Measurements from ENCODE around the gene CLTA.

DNA sequence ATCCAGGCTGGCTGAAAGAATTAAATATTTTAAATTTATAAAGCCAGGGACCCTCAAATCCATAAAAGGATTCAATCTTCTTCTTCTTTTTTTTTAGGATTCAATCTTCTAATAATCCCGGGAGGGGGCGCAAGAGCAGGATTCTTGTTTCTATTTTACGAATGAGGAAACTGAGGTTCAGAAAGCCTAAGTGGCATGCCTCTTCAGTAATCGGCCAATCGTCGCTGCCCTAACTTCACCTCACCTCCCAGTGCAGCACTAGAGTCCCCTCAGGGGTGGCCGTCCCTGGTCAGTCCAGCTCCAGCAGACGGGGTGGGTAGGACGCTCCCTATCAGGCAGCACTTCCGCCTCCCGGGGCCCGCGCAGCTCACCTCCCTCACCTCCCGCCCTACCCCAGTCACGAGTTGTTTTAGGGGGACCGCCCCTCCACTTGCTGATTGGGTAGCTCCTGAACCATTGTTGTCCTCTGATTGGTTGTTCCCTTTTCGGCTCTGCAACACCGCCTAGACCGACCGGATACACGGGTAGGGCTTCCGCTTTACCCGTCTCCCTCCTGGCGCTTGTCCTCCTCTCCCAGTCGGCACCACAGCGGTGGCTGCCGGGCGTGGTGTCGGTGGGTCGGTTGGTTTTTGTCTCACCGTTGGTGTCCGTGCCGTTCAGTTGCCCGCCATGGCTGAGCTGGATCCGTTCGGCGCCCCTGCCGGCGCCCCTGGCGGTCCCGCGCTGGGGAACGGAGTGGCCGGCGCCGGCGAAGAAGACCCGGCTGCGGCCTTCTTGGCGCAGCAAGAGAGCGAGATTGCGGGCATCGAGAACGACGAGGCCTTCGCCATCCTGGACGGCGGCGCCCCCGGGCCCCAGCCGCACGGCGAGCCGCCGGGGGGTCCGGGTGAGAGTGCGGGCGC, at the start of gene CLTA:
- TF ChIP-seq, protein P1, sequence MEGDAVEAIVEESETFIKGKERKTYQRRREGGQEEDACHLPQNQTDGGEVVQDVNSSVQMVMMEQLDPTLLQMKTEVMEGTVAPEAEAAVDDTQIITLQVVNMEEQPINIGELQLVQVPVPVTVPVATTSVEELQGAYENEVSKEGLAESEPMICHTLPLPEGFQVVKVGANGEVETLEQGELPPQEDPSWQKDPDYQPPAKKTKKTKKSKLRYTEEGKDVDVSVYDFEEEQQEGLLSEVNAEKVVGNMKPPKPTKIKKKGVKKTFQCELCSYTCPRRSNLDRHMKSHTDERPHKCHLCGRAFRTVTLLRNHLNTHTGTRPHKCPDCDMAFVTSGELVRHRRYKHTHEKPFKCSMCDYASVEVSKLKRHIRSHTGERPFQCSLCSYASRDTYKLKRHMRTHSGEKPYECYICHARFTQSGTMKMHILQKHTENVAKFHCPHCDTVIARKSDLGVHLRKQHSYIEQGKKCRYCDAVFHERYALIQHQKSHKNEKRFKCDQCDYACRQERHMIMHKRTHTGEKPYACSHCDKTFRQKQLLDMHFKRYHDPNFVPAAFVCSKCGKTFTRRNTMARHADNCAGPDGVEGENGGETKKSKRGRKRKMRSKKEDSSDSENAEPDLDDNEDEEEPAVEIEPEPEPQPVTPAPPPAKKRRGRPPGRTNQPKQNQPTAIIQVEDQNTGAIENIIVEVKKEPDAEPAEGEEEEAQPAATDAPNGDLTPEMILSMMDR (IDR thresholded peaks at IDR 0.05): peak; percentile 28 to 68 (median 54)
- peak; percentile 81 to 95 (median 95) for TF ChIP-seq POLR2A (IDR thresholded peaks at IDR 0.05)
